HFFc6 (cell line): ENCODE results near the gene ARSB. TPM values are rescaled to one million over a fixed set of nuclear protein-coding genes. Genes with fewer than 3 reads are reported as not detected.

Experiments
- DNase-seq: peaks from one replicate; pipeline ENCODE4 v3.0.0-alpha.2; 2018
- H3K27ac Mint-ChIP-seq: 2 replicates; pipeline ENCODE4 v1.8.0; 2020; ENCODE audit warnings: mild to moderate bottlenecking, mixed read lengths
- H3K27me3 Mint-ChIP-seq: 2 replicates; pipeline ENCODE4 v1.8.0; 2021; ENCODE audit warnings: mild to moderate bottlenecking, moderate library complexity, mixed read lengths; ENCODE audit not compliant: insufficient read depth
- H3K36me3 Mint-ChIP-seq: 2 replicates; pipeline ENCODE4 v1.8.0; 2021; ENCODE audit warnings: low read depth, mixed read lengths
- H3K4me1 Mint-ChIP-seq: 2 replicates; pipeline ENCODE4 v1.8.0; 2020; ENCODE audit warnings: low read depth, mixed read lengths
- H3K4me3 Mint-ChIP-seq: 2 replicates; pipeline ENCODE4 v1.8.0; 2020; ENCODE audit warnings: mild to moderate bottlenecking, moderate library complexity, mixed read lengths
- H3K9me3 Mint-ChIP-seq: 2 replicates; pipeline ENCODE4 v1.8.0; 2020; ENCODE audit warnings: mild to moderate bottlenecking, mixed read lengths
- total RNA-seq, 6 experiments: library from RNA; stranded (reverse); fragmentation: NEBNext Ultra II Directional; extraction: Animal tissue kit (Norgen Biotek cat#: 25700); gene quantifications; 2 replicates in 1 of 6; 3 replicates in 5 of 6; pipeline ENCODE4 v1.2.3, GENCODE V29; 2021
- TF ChIP-seq, protein P1 (sequence below): fragments of 200-600 bp; sonication (generic); IDR thresholded peaks from 2 replicates; pipeline ENCODE4 v1.5.0; 2021; ENCODE audit warnings: antibody characterized with exemption, mild to moderate bottlenecking

ARSB gene
- total RNA-seq, 6 experiments from 2014 or later = 24.4 to 32.7 (median 27.8) TPM

DNA sequence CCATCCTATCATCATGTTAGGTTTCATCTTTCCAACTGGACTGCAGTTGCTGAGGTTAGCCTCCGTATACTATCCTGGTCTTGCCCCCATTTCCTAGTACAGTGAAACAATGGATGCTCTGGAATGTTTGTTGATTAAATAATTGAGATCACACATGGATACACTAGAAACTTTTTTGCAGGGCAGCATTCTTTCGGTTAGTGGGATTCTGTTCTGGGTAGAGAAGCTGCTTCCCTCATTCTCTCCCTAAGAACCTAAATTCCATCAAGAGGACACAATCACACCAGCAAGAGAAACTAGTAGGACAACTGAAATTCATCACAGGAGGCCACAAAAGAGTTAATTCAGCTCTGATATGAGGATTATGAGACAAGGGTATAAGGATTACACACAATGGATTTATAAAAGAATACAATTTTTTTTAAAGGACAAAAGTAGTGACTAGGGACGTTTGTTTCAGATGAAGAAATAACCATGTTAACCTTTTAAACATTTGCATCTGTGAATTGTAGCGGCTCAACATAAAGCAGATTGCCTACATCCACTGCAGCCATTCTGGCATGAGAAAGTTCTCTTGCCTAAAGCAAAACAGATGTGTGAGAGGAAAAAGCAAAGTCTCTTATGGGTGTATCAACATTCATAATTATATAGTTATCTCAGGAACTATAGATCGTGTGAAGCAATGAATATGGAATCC is 173.8 kb downstream of the ARSB start:
- Mint-ChIP-seq H3K36me3 (peaks cover 3% of the 10 kb centered on the region; the same call in 1 of the 2 replicates), H3K4me1 (peaks cover 66% of the 10 kb centered on the region), H3K4me3 (no peak overlapping the region), H3K27ac (peak overlapping the region; percentile 3), H3K9me3 (no peaks in the 10 kb centered on the region), H3K27me3 (no peaks in the 10 kb centered on the region)
- DNase-seq = no peak
- TF ChIP-seq, protein P1, sequence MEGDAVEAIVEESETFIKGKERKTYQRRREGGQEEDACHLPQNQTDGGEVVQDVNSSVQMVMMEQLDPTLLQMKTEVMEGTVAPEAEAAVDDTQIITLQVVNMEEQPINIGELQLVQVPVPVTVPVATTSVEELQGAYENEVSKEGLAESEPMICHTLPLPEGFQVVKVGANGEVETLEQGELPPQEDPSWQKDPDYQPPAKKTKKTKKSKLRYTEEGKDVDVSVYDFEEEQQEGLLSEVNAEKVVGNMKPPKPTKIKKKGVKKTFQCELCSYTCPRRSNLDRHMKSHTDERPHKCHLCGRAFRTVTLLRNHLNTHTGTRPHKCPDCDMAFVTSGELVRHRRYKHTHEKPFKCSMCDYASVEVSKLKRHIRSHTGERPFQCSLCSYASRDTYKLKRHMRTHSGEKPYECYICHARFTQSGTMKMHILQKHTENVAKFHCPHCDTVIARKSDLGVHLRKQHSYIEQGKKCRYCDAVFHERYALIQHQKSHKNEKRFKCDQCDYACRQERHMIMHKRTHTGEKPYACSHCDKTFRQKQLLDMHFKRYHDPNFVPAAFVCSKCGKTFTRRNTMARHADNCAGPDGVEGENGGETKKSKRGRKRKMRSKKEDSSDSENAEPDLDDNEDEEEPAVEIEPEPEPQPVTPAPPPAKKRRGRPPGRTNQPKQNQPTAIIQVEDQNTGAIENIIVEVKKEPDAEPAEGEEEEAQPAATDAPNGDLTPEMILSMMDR = no peak

DNA sequence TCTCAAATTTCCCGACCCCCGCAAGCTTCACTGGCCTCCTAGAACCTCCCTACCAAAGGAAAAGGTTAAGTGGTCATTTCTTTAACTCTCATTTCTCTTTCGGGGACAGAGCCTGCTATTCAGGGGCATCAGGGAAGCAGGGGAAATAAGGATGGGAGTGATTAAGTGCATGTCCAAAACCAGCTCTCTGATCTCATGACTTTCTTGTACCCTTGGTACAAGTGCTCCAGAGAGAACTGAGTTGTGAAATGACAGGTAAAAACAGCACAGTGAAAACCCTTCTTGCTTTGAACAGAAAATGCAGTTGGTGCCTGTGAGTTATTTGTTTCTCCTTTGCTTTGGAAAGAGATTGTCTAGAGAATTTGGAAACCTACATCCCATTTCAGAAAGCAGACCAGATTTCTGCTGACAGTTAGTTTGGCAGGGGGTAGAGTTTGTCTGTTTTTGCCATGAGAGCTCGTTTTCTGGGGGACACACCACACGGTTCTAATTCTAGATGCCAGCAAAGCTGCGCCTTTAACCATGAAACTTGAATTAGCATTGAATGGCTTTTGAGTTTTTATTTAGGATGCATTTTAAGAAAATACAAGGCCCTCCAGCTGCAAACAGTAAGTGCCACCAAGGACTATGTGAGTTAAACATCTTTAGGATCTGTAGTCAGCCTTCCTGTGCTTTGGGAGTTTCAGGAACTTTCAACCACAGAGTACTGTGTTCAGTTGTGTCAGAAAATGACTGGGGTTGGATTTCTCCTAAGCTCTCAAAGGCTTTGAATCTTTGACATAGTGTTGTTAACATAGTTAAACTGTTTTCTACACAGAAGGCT is 174.8 kb downstream of the ARSB start:
- Mint-ChIP-seq H3K27me3 (no peaks in the 10 kb centered on the region), H3K36me3 (peaks cover 2% of the 10 kb centered on the region; the same call in 1 of the 2 replicates), H3K27ac (no peak overlapping the region), H3K4me1 (peaks cover 69% of the 10 kb centered on the region), H3K4me3 (no peak overlapping the region), H3K9me3 (no peaks in the 10 kb centered on the region)
- TF ChIP-seq, protein P1 = no peak
- DNase-seq = no peak

DNA sequence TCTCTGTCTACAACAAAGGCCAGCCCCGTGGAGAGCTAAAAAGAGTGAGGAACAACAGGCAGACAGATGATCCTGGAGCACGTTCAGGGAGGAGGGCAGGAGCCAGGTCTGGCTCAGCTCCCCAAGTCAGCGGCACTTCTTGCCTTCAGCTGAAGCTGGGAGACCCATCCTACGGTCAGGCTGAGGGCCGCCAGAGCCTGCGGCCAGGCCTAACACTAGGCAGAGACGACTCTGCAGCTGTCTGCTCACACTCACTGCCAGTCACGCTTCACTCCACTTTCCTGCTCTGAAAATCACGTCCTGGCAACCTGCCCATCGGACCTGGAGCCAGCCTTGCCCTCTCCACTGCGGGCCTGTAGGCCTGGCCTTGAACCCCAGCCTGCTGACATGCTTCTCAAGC is 175.7 kb downstream of the ARSB start:
- Mint-ChIP-seq H3K27ac (no peak overlapping the region), H3K27me3 (no peaks in the 10 kb centered on the region), H3K36me3 (no peaks in the 10 kb centered on the region), H3K4me3 (no peak overlapping the region), H3K9me3 (no peaks in the 10 kb centered on the region), H3K4me1 (peaks cover 72% of the 10 kb centered on the region)
- no peak for DNase-seq
- TF ChIP-seq, protein P1 = no peak

DNA sequence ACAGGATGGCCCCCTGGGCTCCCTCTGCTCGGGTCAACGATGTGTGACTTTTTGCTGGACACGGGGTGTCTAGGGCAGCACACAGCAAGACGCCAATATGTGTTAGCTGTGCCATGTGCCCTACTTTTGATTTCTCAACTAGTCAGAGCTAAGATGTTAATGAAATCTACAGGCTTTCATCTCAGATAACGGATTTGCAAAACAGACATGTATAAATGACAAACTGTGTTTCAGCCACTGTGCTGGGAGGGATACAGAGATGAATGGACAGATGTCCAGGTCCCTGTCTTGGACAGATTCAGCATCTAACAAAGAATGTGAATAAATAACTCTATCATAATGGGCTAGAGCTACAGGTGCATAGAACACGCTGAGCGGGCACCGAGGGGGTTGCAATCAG is 176.3 kb downstream of the ARSB start:
- DNase-seq = no peak
- no peak overlapping the region for H3K4me3 Mint-ChIP-seq
- H3K4me1 Mint-ChIP-seq = peaks cover 73% of the 10 kb centered on the region
- no peaks in the 10 kb centered on the region for H3K9me3 Mint-ChIP-seq
- TF ChIP-seq, protein P1 = no peak
- no peaks in the 10 kb centered on the region for H3K36me3 Mint-ChIP-seq
- no peaks in the 10 kb centered on the region for H3K27me3 Mint-ChIP-seq
- H3K27ac Mint-ChIP-seq = no peak overlapping the region

DNA sequence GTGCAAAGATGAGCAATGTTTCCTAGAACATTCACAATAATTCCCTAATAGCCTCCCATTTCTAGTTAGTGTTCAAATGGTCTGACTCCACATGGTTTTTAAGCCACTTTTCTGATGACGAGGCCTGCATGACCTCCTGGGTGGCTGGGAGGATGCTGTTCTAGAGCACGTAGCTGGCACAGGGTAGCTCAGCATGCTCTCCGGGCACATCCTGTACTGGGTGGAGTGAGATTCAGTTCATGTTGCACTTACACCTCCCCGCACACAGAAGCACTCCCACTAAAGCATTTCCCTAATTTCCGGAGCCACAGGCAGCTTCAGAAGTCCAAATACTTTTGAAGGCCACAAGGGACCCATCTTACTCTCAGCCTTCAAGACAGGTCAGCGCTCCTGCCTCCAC is 176.7 kb downstream of the ARSB start:
- Mint-ChIP-seq H3K27me3 (no peaks in the 10 kb centered on the region), H3K4me3 (no peak overlapping the region), H3K9me3 (no peaks in the 10 kb centered on the region), H3K4me1 (peaks cover 74% of the 10 kb centered on the region), H3K27ac (no peak overlapping the region), H3K36me3 (no peaks in the 10 kb centered on the region)
- no peak for DNase-seq
- TF ChIP-seq, protein P1 = no peak
